OCI-LY1 (cell line): ENCODE results near the gene CCL11.

ENCODE experiments used
- H2AFZ ChIP-seq: fragments of 200-600 bp; sonication (generic), shearing (Covaris generic); 2 replicates; pipeline ENCODE4 v1.6.0; 2014; ENCODE audit warnings: antibody characterized with exemption, mild to moderate bottlenecking, low read length
- H3F3A ChIP-seq: fragments of 200-600 bp; sonication (generic), shearing (Covaris generic); 2 replicates; pipeline ENCODE4 v1.6.0; 2014; ENCODE audit warnings: mild to moderate bottlenecking, antibody characterized with exemption, low read length, moderate library complexity; ENCODE audit not compliant: insufficient read depth
- H3K27ac ChIP-seq: fragments of 200-600 bp; sonication (generic); 2 replicates; pipeline ENCODE4 v1.5.1; 2014; ENCODE audit warnings: low read length, mixed run types, mild to moderate bottlenecking, low read depth; ENCODE audit not compliant: poor library complexity, severe bottlenecking
- H3K27me3 ChIP-seq: fragments of 200-600 bp; sonication (generic); 2 replicates; pipeline ENCODE4 v1.6.0; 2014; ENCODE audit warnings: antibody characterized with exemption, mild to moderate bottlenecking, low read length, moderate library complexity; ENCODE audit not compliant: insufficient read depth
- H3K36me3 ChIP-seq: fragments of 200-600 bp; sonication (generic); 2 replicates; pipeline ENCODE4 v1.6.1; 2014; ENCODE audit warnings: mild to moderate bottlenecking, antibody characterized with exemption, low read length, moderate library complexity, mixed read lengths; ENCODE audit not compliant: insufficient read depth
- H3K4me1 ChIP-seq: fragments of 200-600 bp; sonication (generic); 2 replicates; pipeline ENCODE4 v1.5.1; 2014; ENCODE audit warnings: mild to moderate bottlenecking, low read length, moderate library complexity; ENCODE audit not compliant: insufficient read depth, severe bottlenecking
- H3K4me2 ChIP-seq: fragments of 200-600 bp; sonication (generic), shearing (Covaris generic); 2 replicates; pipeline ENCODE4 v1.6.1; 2014; ENCODE audit warnings: low read length
- H3K4me3 ChIP-seq: fragments of 200-600 bp; sonication (generic); 2 replicates; pipeline ENCODE4 v1.5.1; 2014; ENCODE audit warnings: low read length, low read depth, mild to moderate bottlenecking, mixed read lengths; ENCODE audit not compliant: poor library complexity, severe bottlenecking
- H3K79me2 ChIP-seq: fragments of 200-600 bp; shearing (Covaris generic); 2 replicates; pipeline ENCODE4 v1.6.1; 2016; ENCODE audit warnings: mixed run types, low read length, mixed read lengths; ENCODE audit not compliant: insufficient read depth
- H3K9ac ChIP-seq: fragments of 200-600 bp; sonication (generic), shearing (Covaris generic); 2 replicates; pipeline ENCODE4 v1.6.1; 2014; ENCODE audit warnings: mild to moderate bottlenecking, low read length, mixed read lengths
- H3K9me2 ChIP-seq: fragments of 200-600 bp; sonication (generic), shearing (Covaris generic); 2 replicates; pipeline ENCODE4 v1.6.1; 2014; ENCODE audit warnings: low read depth, mild to moderate bottlenecking, low read length, mixed read lengths
- H3K9me3 ChIP-seq: fragments of 200-600 bp; shearing (Covaris generic); 2 replicates; pipeline ENCODE4 v1.6.1; 2014; ENCODE audit warnings: low read length, mixed read lengths
- H4K20me1 ChIP-seq: fragments of 200-600 bp; sonication (generic), shearing (Covaris generic); 2 replicates; pipeline ENCODE4 v1.6.0; 2016; ENCODE audit warnings: mild to moderate bottlenecking, low read length; ENCODE audit not compliant: insufficient read depth
- EZH2 ChIP-seq: fragments of 200-600 bp; sonication (generic), shearing (Covaris generic); IDR thresholded peaks from 2 replicates; pipeline ENCODE4 v1.8.0; 2017; ENCODE audit warnings: borderline replicate concordance, mixed run types, mild to moderate bottlenecking, antibody characterized with exemption, low read length, moderate library complexity, mixed read lengths
- TF ChIP-seq, protein P1 (sequence below): fragments of 200-600 bp; sonication (generic), shearing (Covaris generic); IDR thresholded peaks from 2 replicates; pipeline ENCODE4 v1.5.1; 2017; ENCODE audit warnings: mild to moderate bottlenecking, antibody characterized with exemption, low read length, moderate library complexity, mixed read lengths

CCL11 gene

DNA sequence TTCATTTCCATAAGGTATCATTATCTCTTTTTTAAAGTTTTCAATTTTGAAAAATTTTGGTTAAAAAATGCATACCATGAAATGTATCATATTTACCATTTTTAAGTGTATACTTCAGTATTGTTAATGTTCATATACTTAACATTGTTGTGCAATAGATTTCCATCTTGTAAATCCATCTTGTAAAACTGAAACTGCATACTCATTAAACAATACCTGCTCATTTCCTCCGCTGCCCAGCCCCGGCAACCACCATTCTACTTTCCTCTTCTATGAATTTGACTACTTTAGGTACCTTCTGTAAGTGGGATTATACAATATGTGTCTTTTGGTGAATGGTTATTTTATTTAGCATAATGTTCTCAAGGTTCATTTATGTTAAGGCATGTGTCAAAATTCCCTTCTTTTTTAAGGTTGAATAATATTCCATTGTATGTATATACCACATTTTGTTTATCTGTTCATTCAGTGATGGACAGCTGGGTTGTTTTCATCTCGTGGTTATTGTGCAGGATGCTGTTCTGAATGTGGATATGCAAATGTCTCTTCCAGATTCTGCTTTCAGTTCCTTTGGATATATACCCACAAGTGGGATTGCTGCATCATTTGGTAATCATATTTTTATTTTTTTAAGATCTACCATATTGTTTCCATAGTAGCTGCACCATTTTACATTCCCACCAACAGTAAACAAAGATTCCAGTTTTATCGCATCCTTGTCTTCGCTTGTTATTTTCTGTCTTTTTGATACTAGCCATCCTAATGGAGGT is 23.8 kb upstream of the CCL11 start:
- no peak overlapping the region for H3K27ac ChIP-seq
- no peaks in the 10 kb centered on the region for H4K20me1 ChIP-seq
- H3K4me1 ChIP-seq, result no peaks in the 10 kb centered on the region
- no peak overlapping the region for H2AFZ ChIP-seq
- H3K4me3 ChIP-seq, result no peak overlapping the region
- H3K27me3 ChIP-seq, result no peaks in the 10 kb centered on the region
- H3K9me2 ChIP-seq, result no peaks in the 10 kb centered on the region
- no peaks in the 10 kb centered on the region for H3K36me3 ChIP-seq
- no peaks in the 10 kb centered on the region for H3K79me2 ChIP-seq
- no peak overlapping the region for H3K9ac ChIP-seq
- no peaks in the 10 kb centered on the region for H3K9me3 ChIP-seq
- TF ChIP-seq, protein P1, sequence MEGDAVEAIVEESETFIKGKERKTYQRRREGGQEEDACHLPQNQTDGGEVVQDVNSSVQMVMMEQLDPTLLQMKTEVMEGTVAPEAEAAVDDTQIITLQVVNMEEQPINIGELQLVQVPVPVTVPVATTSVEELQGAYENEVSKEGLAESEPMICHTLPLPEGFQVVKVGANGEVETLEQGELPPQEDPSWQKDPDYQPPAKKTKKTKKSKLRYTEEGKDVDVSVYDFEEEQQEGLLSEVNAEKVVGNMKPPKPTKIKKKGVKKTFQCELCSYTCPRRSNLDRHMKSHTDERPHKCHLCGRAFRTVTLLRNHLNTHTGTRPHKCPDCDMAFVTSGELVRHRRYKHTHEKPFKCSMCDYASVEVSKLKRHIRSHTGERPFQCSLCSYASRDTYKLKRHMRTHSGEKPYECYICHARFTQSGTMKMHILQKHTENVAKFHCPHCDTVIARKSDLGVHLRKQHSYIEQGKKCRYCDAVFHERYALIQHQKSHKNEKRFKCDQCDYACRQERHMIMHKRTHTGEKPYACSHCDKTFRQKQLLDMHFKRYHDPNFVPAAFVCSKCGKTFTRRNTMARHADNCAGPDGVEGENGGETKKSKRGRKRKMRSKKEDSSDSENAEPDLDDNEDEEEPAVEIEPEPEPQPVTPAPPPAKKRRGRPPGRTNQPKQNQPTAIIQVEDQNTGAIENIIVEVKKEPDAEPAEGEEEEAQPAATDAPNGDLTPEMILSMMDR, result no peak
- TF ChIP-seq EZH2, result no peak
- H3K4me2 ChIP-seq, result no peak overlapping the region
- no peaks in the 10 kb centered on the region for H3F3A ChIP-seq

DNA sequence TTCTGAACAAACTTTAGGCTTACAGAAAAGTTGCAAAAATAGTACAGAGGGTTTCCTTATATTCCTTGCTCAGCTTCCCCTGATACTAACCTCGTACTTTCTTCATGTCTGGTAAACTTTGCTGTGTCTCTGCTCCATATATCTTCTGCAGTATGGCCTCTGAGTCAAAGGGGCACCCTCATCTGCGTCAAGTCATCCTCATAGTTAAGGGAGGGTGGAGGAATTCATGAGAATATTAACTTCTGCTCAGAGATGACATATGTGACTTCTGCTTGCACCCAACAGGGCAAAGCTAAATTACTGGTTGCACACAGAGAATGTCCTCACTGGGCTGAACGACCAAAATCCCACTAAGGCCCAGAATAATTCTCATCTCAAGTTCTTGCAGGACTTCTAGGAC is 19.8 kb upstream of the CCL11 start:
- no peaks in the 10 kb centered on the region for H3K9me2 ChIP-seq
- no peaks in the 10 kb centered on the region for H3F3A ChIP-seq
- H3K4me1 ChIP-seq, result no peaks in the 10 kb centered on the region
- H3K4me2 ChIP-seq, result no peak overlapping the region
- H3K79me2 ChIP-seq, result no peaks in the 10 kb centered on the region
- H4K20me1 ChIP-seq, result no peaks in the 10 kb centered on the region
- no peaks in the 10 kb centered on the region for H3K9me3 ChIP-seq
- no peak overlapping the region for H3K4me3 ChIP-seq
- TF ChIP-seq, protein P1, result no peak
- no peak for TF ChIP-seq EZH2
- no peak overlapping the region for H3K9ac ChIP-seq
- H3K27me3 ChIP-seq, result no peaks in the 10 kb centered on the region
- H3K27ac ChIP-seq, result no peak overlapping the region
- H3K36me3 ChIP-seq, result no peaks in the 10 kb centered on the region
- H2AFZ ChIP-seq, result no peak overlapping the region

DNA sequence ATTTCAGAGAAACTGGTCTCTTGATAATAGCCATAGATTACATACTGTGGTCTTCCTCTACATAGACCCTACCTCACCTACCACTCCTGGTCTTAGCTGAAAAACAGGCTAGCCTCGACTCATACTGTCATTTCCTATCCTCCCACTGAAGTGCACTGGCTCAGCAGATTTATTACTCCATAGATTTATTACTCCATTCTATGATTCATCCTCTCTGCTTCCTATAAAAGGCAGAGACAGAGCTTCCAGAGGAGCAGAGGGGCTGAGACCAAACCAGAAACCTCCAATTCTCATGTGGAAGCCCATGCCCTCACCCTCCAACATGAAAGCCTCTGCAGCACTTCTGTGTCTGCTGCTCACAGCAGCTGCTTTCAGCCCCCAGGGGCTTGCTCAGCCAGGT is 15.6 kb upstream of the CCL11 start, which contains the start of gene CCL7:
Gene CCL7 (plus strand): TSS at position 253 of the 400 bp plus-strand sequence. CDS start 70 bp downstream, at position 323.
- Histone ChIP-seq H3K27ac (no peak within 1 kb of the TSS), H3F3A (no peaks in the 10 kb centered on the region), H3K9me2 (no peaks in the 10 kb centered on the region), H3K4me3 (no peak within 1 kb of the TSS), H3K4me1 (no peaks in the 10 kb centered on the region), H2AFZ (no peak within 1 kb of the TSS), H3K36me3 (no peaks in the 10 kb centered on the region), H3K27me3 (no peaks in the 10 kb centered on the region), H4K20me1 (no peaks in the 10 kb centered on the region), H3K9ac (no peak within 1 kb of the TSS), H3K79me2 (no peaks in the 10 kb centered on the region), H3K9me3 (no peaks in the 10 kb centered on the region), H3K4me2 (no peak within 1 kb of the TSS)
- TF ChIP-seq EZH2, result no peak
- TF ChIP-seq, protein P1, result no peak
